PC-9 (cell line): ENCODE measurements around the gene PIK3R1. TPM values are rescaled to one million over a fixed set of nuclear protein-coding genes. Genes with fewer than 3 reads are reported as not detected.
A peak's percentile ranks its signal among the peaks of the same experiment; 100 is the strongest.

ENCODE experiments used
- BruUV-seq: library from RNA; stranded (reverse); fragments of 400-500 nt; replicated peaks from 2 replicates; lab custom pipeline; 2021; lab: Mats Ljungman, UMichigan
- CTCF ChIA-PET: fragments of 300-600 bp; sonication (Branson Sonifier 250); formaldehyde crosslinking; loops from one replicate; lab custom pipeline; 2022; ENCODE audit warnings: antibody characterized with exemption; lab: Charles Lee
- POLR2A ChIA-PET: fragments of 300-600 bp; sonication (Branson Sonifier 250); formaldehyde crosslinking; loops from one replicate; lab custom pipeline; 2022; ENCODE audit warnings: antibody characterized with exemption; ENCODE audit not compliant: unreplicated experiment; lab: Charles Lee
- DNase-seq, 2 experiments: peaks; one replicate each; pipeline versions ENCODE4 v3.0.0 to v3.0.0-alpha.2; 2015 to 2022; ENCODE audit warnings: mixed read lengths in 1 of 2
- H2AFZ ChIP-seq: fragments of 200-600 bp; sonication (generic); 2 replicates; pipeline ENCODE4 v1.8.1; 2017; ENCODE audit warnings: antibody characterized with exemption
- H3F3A ChIP-seq: fragments of 200-600 bp; sonication (generic); 2 replicates; pipeline ENCODE4 v1.8.1; 2017; ENCODE audit warnings: antibody characterized with exemption, mild to moderate bottlenecking, low read depth; ENCODE audit not compliant: insufficient read depth
- H3K27ac ChIP-seq: fragments of 200-600 bp; sonication (generic); 2 replicates; pipeline ENCODE4 v1.6.1; 2016; ENCODE audit warnings: mixed run types
- H3K27me3 ChIP-seq: fragments of 200-600 bp; sonication (generic); 2 replicates; pipeline ENCODE4 v1.6.1; 2016; ENCODE audit warnings: low read depth, mixed run types; ENCODE audit not compliant: insufficient read depth
- H3K36me3 ChIP-seq: fragments of 200-600 bp; sonication (generic); 2 replicates; pipeline ENCODE4 v1.6.1; 2016; ENCODE audit warnings: low read depth, mixed run types
- H3K4me1 ChIP-seq: fragments of 200-600 bp; sonication (generic); replicated peaks from 2 replicates; pipeline ENCODE4 v1.6.1; 2016; ENCODE audit warnings: mixed run types; ENCODE audit not compliant: insufficient read depth
- H3K4me2 ChIP-seq: fragments of 200-600 bp; sonication (generic); 2 replicates; pipeline ENCODE4 v1.6.1; 2017; ENCODE audit warnings: mixed run types
- H3K4me3 ChIP-seq: fragments of 200-600 bp; sonication (generic); 2 replicates; pipeline ENCODE4 v1.6.1; 2016; ENCODE audit warnings: mixed run types
- H3K79me2 ChIP-seq: fragments of 200-600 bp; sonication (generic); 2 replicates; pipeline ENCODE4 v1.6.1; 2017; ENCODE audit warnings: low read depth, mixed run types
- H3K9me2 ChIP-seq: fragments of 200-600 bp; sonication (generic); 2 replicates; pipeline ENCODE4 v1.8.1; 2017; ENCODE audit warnings: mild to moderate bottlenecking; ENCODE audit not compliant: insufficient read depth
- H3K9me3 ChIP-seq: fragments of 200-600 bp; sonication (generic); 2 replicates; pipeline ENCODE4 v1.8.1; 2016; ENCODE audit warnings: low read depth; ENCODE audit not compliant: insufficient read depth
- H4K20me1 ChIP-seq: fragments of 200-600 bp; sonication (generic); 2 replicates; pipeline ENCODE4 v1.8.1; 2017; ENCODE audit not compliant: insufficient read depth
- EZH2 ChIP-seq: fragments of 200-600 bp; sonication (generic); IDR thresholded peaks from 2 replicates; pipeline ENCODE4 v1.8.0; 2017; ENCODE audit warnings: antibody characterized with exemption, low read depth
- intact Hi-C: fragments of 100-400 bp; cut with micrococcal nuclease; formaldehyde crosslinking; loops from one replicate; pipeline ENCODE4 v1.10.0; 2022; ENCODE audit not compliant: unreplicated experiment
- total RNA-seq: library from RNA; stranded (reverse); gene quantifications from 2 replicates; pipeline ENCODE4 v1.2.3, GENCODE V29; 2021
- TF ChIP-seq, protein P1 (sequence below): fragments of 200-600 bp; sonication (generic); conservative IDR thresholded peaks from 2 replicates; pipeline ENCODE4 v1.6.1; 2017; ENCODE audit warnings: mixed run types, antibody characterized with exemption, mild to moderate bottlenecking, moderate library complexity

Gene PIK3R1
- total RNA-seq, 1 experiment from 2014 or later = 15.9 TPM

DNA sequence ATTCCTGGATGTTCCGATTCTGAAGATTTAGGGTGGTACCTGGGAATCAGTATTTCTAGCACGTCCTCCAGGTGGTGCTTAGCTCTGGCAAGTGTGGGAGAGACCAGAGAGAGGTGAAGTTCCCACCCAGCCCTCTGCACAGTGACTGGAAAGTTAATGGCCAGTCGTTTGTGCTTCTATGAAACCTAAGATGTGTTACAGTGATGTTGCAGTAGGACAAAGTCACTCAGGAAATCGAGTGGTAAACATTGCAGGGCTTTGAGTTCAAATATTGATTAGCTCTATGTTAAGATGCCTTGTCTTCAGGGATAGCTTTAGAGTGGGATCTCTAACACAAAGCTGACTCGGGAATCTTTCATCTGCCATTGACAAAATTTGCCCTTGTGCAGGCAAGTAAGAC is 55.6 kb downstream of the PIK3R1 start:
- Histone ChIP-seq H3K4me2 (no peak overlapping the region), H3K4me3 (no peak overlapping the region), H3K36me3 (no peaks in the 10 kb centered on the region), H3F3A (no peaks in the 10 kb centered on the region), H4K20me1 (no peaks in the 10 kb centered on the region), H3K27me3 (no peaks in the 10 kb centered on the region), H2AFZ (no peak overlapping the region), H3K9me3 (no peaks in the 10 kb centered on the region), H3K9me2 (no peaks in the 10 kb centered on the region), H3K79me2 (no peaks in the 10 kb centered on the region), H3K4me1 (no peaks in the 10 kb centered on the region), H3K27ac (no peak overlapping the region)
- DNase-seq = no peak
- POLR2A ChIA-PET = interaction anchor here (0.5 kb wide), 1 partner anchor 1281 kb away, joined by 3 read pairs; no protein-coding TSS in a partner anchor
- intact Hi-C loops = loop anchor here (10.0 kb wide), 1 partner anchor 1966 kb away; no protein-coding TSS in a partner anchor
- CTCF ChIA-PET = no interaction called here
- BruUV-seq = no TSS peak
- TF ChIP-seq, protein P1, sequence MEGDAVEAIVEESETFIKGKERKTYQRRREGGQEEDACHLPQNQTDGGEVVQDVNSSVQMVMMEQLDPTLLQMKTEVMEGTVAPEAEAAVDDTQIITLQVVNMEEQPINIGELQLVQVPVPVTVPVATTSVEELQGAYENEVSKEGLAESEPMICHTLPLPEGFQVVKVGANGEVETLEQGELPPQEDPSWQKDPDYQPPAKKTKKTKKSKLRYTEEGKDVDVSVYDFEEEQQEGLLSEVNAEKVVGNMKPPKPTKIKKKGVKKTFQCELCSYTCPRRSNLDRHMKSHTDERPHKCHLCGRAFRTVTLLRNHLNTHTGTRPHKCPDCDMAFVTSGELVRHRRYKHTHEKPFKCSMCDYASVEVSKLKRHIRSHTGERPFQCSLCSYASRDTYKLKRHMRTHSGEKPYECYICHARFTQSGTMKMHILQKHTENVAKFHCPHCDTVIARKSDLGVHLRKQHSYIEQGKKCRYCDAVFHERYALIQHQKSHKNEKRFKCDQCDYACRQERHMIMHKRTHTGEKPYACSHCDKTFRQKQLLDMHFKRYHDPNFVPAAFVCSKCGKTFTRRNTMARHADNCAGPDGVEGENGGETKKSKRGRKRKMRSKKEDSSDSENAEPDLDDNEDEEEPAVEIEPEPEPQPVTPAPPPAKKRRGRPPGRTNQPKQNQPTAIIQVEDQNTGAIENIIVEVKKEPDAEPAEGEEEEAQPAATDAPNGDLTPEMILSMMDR = no peak
- TF ChIP-seq EZH2 = no peak

DNA sequence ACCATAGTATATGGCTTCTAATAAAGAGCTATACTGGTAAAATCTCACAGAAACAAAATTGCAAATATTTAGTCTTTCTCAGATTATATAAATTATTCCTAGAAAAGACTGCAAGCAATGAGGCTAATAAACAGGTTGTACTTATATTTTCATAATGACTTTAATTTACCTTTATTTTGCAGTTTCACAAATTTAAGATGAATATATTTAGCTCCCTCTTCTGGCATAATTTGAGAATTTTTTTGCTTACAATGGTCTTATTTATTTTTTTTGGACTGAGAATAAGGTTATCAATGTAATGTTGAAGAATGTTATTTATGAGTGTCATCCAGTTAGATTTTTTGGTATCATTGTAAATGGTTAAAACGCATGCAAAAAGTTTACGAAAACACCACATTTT is 56.7 kb downstream of the PIK3R1 start:
- ChIA-PET POLR2A (interaction anchor here (0.5 to 0.6 kb wide), 2 partner anchors 20 to 1036 kb away, joined by 3 to 5 read pairs; no protein-coding TSS in a partner anchor), CTCF (interaction anchor here (0.6 to 0.7 kb wide), 7 partner anchors 17 to 1054 kb away, joined by 3 to 8 read pairs (median 4); no protein-coding TSS in a partner anchor)
- peaks cover 8% of the 10 kb centered on the region for H3K4me1 ChIP-seq
- DNase-seq = peak in 1 of 2 experiments; percentile 39
- no TSS peak for BruUV-seq
- peaks cover 5% of the 10 kb centered on the region; the same call in 1 of the 2 replicates for H3F3A ChIP-seq
- no peaks in the 10 kb centered on the region for H3K79me2 ChIP-seq
- no peak overlapping the region for H3K27ac ChIP-seq
- H3K9me2 ChIP-seq = no peaks in the 10 kb centered on the region
- H3K4me3 ChIP-seq = no peak overlapping the region
- intact Hi-C loops = loop anchor here (10.0 kb wide), 1 partner anchor 1967 kb away; no protein-coding TSS in a partner anchor
- no peaks in the 10 kb centered on the region for H3K27me3 ChIP-seq
- H2AFZ ChIP-seq = no peak overlapping the region
- TF ChIP-seq, protein P1 = peak; percentile 68
- no peak for TF ChIP-seq EZH2
- no peaks in the 10 kb centered on the region for H3K9me3 ChIP-seq
- H4K20me1 ChIP-seq = no peaks in the 10 kb centered on the region
- H3K4me2 ChIP-seq = no peak overlapping the region
- H3K36me3 ChIP-seq = no peaks in the 10 kb centered on the region

DNA sequence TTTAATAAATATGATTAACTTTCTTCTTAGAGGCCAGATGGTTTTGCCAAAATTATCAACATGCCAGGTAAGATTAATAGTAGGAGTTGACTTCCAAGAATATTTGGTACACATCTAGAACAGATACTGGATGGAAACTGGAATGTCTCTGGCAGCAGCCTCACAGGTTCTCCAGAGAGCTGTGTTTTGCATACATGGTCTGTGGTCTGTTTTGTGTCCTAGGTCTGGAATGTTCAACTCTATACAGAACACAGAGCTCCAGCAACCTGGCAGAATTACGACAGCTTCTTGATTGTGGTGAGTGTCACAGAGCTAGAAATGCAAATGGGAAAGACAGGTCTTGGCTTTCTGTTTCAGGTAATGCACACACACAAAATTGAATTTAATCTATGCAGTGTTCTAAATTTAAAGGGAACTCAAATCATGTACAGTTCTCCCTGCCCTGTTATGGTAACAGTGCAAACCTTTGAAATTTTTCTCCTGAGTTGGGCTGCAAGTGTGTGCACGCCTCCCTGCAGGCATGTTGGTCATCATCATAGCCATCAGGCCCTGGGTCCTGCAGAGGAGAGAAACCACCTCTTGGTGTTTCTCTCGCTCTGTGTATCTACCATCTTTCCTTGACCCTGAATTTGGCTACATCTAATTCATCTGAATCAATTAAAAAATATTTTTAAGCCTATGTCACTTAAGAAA is 58.3 kb downstream of the PIK3R1 start:
- Histone ChIP-seq H2AFZ (no peak overlapping the region), H3K9me3 (no peaks in the 10 kb centered on the region), H3K4me3 (no peak overlapping the region), H3K4me2 (no peak overlapping the region), H3K4me1 (peaks cover 17% of the 10 kb centered on the region), H3K27ac (no peak overlapping the region), H3K79me2 (no peaks in the 10 kb centered on the region), H3F3A (peaks cover 13% of the 10 kb centered on the region; the same call in 1 of the 2 replicates), H3K27me3 (no peaks in the 10 kb centered on the region), H3K36me3 (no peaks in the 10 kb centered on the region), H4K20me1 (no peaks in the 10 kb centered on the region), H3K9me2 (no peaks in the 10 kb centered on the region)
- ChIA-PET CTCF (no interaction called here), POLR2A (no interaction called here)
- no peak for TF ChIP-seq EZH2
- TF ChIP-seq, protein P1 = no peak
- intact Hi-C loops = loop anchor here (10.0 kb wide), 1 partner anchor 1969 kb away; no protein-coding TSS in a partner anchor
- no peak for DNase-seq
- no TSS peak for BruUV-seq
